Activated naive CD8-positive, alpha-beta T cell treated with anti-CD3 and anti-CD28 coated beads, Interleukin-2, amount 10 ng/mL, durations not matched to agents 7 days and 5 days (primary cell): ENCODE measurements around the gene ALDH1L1. TPM values are rescaled to one million over a fixed set of nuclear protein-coding genes. Genes with fewer than 3 reads are reported as not detected.

Source experiments
- ATAC-seq: fragments of 150-1000 bp; cut with Tn5 transposase; one replicate; pipeline ENCODE4 v1.10.0; 2021; ENCODE audit warnings: low read depth, moderate library complexity
- POLR2A ChIA-PET: fragments of 350-600 bp; sonication (Branson Sonifier 250); formaldehyde crosslinking; loops from one replicate; lab custom pipeline; 2021; ENCODE audit warnings: antibody characterized with exemption; lab: Charles Lee
- DNase-seq: peaks from one replicate; pipeline ENCODE4 v3.0.0; 2021
- H3K27ac Mint-ChIP-seq: one replicate; pipeline ENCODE4 v1.8.0; 2022; ENCODE audit warnings: mild to moderate bottlenecking, mixed read lengths
- H3K27me3 Mint-ChIP-seq: one replicate; pipeline ENCODE4 v1.8.0; 2022; ENCODE audit warnings: mild to moderate bottlenecking, moderate library complexity, mixed read lengths
- H3K36me3 Mint-ChIP-seq: one replicate; pipeline ENCODE4 v1.8.0; 2021; ENCODE audit warnings: mild to moderate bottlenecking, mixed read lengths
- H3K4me1 Mint-ChIP-seq: one replicate; pipeline ENCODE4 v1.8.0; 2021; ENCODE audit warnings: mixed read lengths
- H3K4me3 Mint-ChIP-seq: one replicate; pipeline ENCODE4 v1.8.0; 2022; ENCODE audit warnings: mild to moderate bottlenecking, moderate library complexity, mixed read lengths
- H3K9me3 Mint-ChIP-seq: one replicate; pipeline ENCODE4 v1.8.0; 2021; ENCODE audit warnings: mixed read lengths
- total RNA-seq, 2 experiments: library from RNA; stranded (reverse); gene quantifications; one replicate each; pipeline ENCODE4 v1.2.3, GENCODE V29; 2021

ALDH1L1 gene
- total RNA-seq, 2 experiments from 2014 or later = not detected

DNA sequence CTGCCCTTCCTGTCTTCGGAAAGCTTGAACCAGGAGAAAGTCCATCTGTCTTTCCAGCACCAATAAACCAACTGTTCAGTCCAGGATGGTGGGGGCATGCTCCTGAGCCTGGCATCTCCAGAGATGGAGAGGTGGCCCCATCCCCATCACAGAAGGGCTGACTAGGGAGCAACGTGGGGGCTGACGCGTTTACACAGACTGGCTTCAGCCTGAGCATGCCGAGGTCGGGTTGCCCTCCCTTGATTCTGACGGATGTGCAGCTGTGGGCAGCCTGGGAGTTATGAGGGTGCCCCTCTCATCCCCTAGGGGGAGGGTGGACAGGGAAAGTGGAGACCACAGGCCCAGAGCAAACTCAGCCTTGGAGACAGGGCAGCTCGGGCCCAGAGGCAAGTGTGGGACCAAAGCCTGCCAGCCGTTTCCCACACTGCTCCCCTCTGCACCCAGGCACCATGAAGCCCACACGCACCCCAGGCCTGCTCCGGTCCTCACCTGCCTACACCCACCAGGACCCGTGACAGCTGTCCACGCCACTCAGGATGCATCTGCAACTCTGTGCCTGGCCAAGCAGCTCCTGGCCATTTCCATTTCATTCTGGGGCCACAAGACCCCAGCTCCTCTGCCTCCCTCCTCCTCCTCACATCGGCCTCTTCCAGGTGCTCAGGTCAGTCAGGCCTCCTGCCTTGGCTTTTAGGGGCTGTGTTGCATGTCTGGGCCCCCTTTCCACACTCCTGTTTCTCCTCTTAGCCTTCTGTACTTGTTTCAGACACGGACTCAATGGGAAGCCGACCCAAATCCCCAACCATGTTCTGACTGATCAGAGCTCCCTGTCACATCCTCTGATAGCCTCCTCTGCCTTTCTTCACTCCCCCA, 48.3 kb downstream of the ALDH1L1 start:
- peak; percentile 18 for DNase-seq
- no peak overlapping the region for H3K27ac Mint-ChIP-seq
- H3K4me3 Mint-ChIP-seq = no peak overlapping the region
- POLR2A ChIA-PET = no interaction called here
- no peaks in the 10 kb centered on the region for H3K4me1 Mint-ChIP-seq
- peaks cover 1% of the 10 kb centered on the region for H3K27me3 Mint-ChIP-seq
- no peak for ATAC-seq
- no peaks in the 10 kb centered on the region for H3K36me3 Mint-ChIP-seq
- no peaks in the 10 kb centered on the region for H3K9me3 Mint-ChIP-seq

DNA sequence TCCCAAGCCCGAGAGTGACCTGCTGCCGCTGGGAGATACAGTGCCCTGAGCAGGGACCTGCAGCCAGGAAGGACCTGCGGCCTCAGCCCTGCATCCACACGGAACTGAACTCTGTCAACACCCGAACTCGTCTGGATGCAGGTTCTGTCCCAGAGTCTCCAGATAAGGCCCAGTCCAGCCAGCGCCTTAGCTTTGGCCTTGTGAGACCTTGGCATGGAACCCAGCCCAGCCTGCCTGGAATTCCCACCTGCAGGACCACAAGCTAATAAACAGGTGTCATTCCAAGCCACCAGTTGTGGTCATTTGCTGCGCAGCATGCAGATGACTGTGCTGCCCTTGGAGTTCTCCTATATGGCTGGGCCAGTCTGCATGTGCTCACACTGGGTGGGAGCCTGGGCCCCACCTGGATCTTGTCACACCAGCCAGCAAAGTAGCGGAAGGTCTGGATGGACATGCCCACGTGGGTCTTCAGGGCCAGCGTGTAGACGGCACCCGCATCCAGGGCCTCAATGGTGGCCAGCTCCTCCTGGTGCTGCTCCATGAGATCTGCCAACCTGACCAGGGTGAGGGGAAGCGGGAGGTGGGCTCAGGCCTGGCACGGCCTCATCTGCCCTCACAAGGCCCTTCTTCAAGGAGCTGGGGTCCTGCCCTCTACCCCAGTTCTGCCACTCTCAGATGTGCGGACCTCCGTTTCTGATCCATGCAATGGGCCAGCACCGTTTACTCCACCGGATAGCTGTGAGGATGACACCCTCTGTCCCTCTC, 49.2 kb downstream of the ALDH1L1 start:
- no peak for ATAC-seq
- Mint-ChIP-seq H3K4me1 (no peaks in the 10 kb centered on the region), H3K36me3 (no peaks in the 10 kb centered on the region), H3K4me3 (no peak overlapping the region), H3K27ac (no peak overlapping the region), H3K9me3 (no peaks in the 10 kb centered on the region), H3K27me3 (peaks cover 1% of the 10 kb centered on the region)
- POLR2A ChIA-PET = no interaction called here
- peak; percentile 13 for DNase-seq

DNA sequence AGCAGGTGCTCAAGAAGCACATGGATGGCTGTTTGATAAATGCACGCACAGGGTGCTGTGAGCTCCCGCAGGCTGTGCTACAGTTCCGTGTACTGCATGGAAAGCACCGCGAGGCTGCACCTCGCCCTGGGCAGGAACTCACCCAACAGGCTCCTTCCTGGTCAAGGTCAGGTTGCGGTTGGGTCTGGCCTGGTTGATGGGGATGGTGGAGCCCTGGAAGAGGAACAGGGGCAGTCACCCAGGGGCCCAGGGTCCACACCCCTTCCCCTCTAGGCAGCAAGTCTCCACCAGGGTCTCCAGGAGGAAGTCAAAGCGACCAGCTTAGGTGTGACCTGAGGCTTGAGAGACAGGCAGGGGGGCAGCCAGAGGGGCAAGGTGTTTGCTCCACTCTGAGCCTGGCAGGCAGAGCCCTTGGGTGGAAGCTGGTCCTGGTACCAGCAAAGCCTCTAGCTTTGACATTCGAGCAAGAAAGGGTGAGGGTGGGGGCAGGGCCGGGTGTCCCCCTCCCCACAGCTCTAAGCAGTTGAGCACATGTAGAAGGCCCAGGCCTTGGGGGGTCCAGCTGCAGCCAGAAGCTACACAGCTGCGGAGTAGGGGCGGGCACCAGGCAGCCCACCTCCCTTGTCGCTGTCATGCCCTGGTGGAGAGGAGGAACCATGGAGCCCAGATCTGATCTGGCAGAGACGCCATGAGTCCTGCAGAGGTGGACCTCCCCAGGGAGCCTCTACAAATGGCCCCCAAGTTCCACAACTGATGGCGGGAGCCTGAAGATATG, 50.1 kb downstream of the ALDH1L1 start:
- Mint-ChIP-seq H3K4me3 (no peak overlapping the region), H3K27ac (no peak overlapping the region), H3K4me1 (no peaks in the 10 kb centered on the region), H3K36me3 (no peaks in the 10 kb centered on the region), H3K27me3 (peaks cover 1% of the 10 kb centered on the region), H3K9me3 (no peaks in the 10 kb centered on the region)
- POLR2A ChIA-PET = no interaction called here
- no peak for ATAC-seq
- peak; percentile 26 for DNase-seq

DNA sequence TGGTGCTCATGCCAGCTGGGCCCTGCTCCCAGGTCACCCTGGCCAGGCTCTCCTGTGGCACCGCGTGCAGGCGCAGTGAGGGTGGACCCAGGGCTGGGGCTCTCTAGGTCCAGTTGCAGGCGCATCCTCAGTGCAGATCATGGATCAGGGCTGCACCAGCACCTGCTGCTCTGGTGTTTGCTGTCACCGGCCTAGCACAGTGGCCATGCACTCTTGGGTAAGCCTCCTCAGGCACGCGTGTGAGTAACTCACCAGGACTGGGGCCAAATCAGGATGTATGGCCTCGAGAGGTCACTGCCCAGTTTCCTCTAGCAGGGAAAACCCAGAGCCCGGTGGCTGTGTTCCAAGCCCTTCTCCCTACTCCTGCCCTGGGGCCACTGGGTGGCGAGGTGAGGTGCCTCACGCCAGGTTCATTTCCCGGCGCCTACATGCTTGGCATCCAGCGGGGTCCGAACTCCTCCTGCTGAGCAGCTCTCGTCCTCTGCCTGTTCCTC, 50.9 kb downstream of the ALDH1L1 start:
- Mint-ChIP-seq H3K36me3 (no peaks in the 10 kb centered on the region), H3K4me1 (no peaks in the 10 kb centered on the region), H3K4me3 (no peak overlapping the region), H3K27me3 (peaks cover 1% of the 10 kb centered on the region), H3K27ac (no peak overlapping the region), H3K9me3 (no peaks in the 10 kb centered on the region)
- POLR2A ChIA-PET = no interaction called here
- DNase-seq (no peak), ATAC-seq (no peak)

DNA sequence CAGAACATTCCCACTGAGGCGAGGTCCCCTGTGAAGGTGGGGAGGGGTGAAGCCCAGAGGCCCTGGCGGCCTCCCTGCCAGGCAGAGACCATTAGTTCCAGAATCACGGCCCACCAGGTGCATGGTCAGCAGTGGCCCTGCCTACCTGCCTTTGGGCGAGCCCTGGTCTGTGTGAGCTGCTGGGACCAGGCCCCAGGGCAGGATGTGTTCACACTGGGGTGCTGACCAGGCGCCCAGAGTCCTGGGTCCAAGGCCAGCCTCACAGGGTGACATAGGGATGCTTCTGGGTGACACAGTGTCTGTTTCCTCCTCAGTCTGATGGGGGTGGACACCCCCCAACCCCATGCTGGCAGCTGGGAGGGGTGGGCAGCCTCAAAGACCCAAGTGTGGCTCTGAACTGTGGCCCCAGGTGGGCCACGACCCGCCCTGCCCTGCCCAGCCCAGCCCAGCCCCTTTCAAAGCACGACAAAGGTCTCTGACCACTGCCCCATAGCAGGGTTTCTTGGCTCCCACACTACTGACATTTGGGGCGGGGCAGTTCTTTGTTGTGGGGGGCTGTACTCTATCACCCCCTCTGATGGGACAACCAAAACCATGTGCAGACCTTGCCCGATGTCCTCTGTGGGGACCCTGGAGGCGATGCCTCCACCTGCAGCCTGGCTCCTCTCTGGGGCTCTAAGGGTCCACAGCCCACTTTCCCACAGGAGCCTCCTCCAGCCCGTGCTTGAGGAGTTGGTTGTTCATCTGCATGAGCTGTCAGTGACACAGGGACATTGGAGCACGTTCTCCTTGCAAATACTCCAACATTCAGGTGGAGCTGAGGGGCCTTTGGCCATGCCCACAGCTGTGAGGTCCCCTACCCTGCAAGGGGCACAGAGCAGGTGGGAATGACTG, 51.6 kb downstream of the ALDH1L1 start:
- H3K27me3 Mint-ChIP-seq = no peaks in the 10 kb centered on the region
- H3K4me3 Mint-ChIP-seq = no peak overlapping the region
- H3K27ac Mint-ChIP-seq = no peak overlapping the region
- H3K4me1 Mint-ChIP-seq = no peaks in the 10 kb centered on the region
- DNase-seq (peak; percentile 20), ATAC-seq (no peak)
- H3K9me3 Mint-ChIP-seq = no peaks in the 10 kb centered on the region
- POLR2A ChIA-PET = no interaction called here
- no peaks in the 10 kb centered on the region for H3K36me3 Mint-ChIP-seq

DNA sequence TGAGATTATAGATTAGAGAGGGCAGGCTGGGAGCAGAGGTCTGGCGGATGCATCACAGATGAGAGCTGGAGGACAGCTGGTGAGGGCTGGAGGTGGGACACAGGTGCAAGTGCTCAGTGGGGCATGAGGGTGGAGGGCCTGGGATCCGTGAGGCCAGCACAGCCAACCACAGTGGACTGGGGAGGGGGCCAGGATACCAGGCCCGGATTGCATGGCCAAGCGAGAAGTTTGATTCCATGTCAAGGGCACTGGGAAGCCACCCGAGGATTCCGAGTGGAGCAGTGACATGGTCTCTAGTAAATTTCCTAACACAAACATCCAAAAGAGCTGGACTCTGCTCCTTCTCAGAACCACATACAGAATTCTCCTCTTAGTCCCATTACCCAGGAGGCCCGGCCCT, 52.5 kb downstream of the ALDH1L1 start:
- Mint-ChIP-seq H3K27me3 (peaks cover 2% of the 10 kb centered on the region), H3K4me1 (no peaks in the 10 kb centered on the region), H3K27ac (no peak overlapping the region), H3K4me3 (no peak overlapping the region), H3K9me3 (no peaks in the 10 kb centered on the region), H3K36me3 (no peaks in the 10 kb centered on the region)
- ATAC-seq (no peak), DNase-seq (peak; percentile 11)
- POLR2A ChIA-PET = no interaction called here

DNA sequence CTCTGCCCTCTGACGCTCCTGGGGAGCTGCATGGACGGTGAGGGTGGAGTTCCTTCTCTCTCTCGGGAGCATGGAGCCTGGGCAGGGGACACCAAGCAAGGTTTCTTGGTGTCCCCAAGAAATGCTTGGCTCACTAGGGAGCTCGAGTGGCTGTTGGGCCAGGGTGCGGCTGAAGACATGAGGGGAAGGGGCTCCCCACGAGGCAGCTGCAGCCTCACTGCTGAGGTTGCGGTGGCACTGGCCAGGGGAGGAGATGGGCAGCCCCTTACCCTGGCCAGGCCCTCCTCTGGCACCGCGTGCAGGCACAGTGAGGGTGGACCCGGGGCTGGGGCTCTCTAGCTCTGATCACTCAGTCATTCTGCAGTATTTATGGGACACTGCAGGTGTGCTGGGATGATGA, 52.9 kb downstream of the ALDH1L1 start:
- DNase-seq = no peak
- Mint-ChIP-seq H3K27ac (no peak overlapping the region), H3K36me3 (no peaks in the 10 kb centered on the region), H3K27me3 (peaks cover 2% of the 10 kb centered on the region), H3K9me3 (no peaks in the 10 kb centered on the region), H3K4me1 (no peaks in the 10 kb centered on the region), H3K4me3 (no peak overlapping the region)
- POLR2A ChIA-PET = no interaction called here
- no peak for ATAC-seq

DNA sequence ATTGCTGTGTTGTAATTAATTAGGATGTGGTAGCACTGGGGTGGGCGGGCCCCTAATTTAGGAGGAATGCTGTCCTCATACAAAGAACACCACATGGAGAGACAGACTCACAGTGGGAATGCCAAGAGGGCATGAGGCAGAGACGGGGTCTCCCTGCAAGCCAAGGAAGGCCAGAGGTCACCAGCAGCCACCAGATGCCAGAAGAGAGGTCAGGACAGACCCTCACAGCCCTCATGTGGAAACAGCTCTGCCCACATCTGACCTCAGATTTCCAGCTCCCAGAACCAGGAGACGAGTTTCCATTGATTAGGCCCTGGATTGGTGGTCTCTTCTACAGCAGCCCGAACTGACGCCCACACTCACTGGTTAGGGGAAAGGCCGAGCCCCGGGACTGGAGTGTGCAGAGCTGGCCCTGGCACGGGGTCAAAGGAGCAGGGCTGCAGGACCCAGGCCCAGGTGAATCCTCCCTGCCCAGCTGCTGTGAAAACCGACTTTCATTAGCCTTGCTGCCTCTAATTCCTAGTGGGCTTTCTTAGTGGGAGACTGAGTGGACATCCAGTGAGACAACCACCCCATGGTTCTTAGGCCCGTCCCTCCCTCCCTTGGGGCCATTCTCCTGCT, 53.5 kb downstream of the ALDH1L1 start:
- POLR2A ChIA-PET = no interaction called here
- Mint-ChIP-seq H3K4me1 (no peaks in the 10 kb centered on the region), H3K36me3 (no peaks in the 10 kb centered on the region), H3K27ac (no peak overlapping the region), H3K4me3 (no peak overlapping the region), H3K27me3 (peaks cover 5% of the 10 kb centered on the region), H3K9me3 (no peaks in the 10 kb centered on the region)
- DNase-seq (peak; percentile 3), ATAC-seq (no peak)

DNA sequence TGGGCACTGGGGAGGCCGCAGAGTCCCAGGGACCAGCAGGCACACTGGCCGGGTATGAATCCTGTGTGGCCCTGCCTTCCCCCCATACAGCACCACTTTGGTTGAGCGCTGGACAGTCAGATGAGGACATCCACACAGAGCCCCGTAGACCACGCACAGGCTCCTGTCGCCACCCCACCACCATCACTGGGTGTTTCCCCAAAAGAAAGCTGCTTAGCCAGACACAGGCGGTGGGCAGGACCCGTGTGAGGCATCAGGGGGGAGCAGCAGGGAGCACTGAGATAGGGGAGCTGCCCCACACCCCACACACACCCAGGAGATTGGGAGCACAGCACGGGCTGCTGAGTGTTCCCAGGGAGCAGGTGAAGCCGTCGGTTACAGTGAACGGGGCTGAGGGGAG, 54.1 kb downstream of the ALDH1L1 start:
- Mint-ChIP-seq H3K4me1 (no peaks in the 10 kb centered on the region), H3K27ac (no peak overlapping the region), H3K9me3 (no peaks in the 10 kb centered on the region), H3K36me3 (no peaks in the 10 kb centered on the region), H3K27me3 (peaks cover 5% of the 10 kb centered on the region), H3K4me3 (no peak overlapping the region)
- DNase-seq = peak; percentile 4
- POLR2A ChIA-PET = no interaction called here
- ATAC-seq = no peak

DNA sequence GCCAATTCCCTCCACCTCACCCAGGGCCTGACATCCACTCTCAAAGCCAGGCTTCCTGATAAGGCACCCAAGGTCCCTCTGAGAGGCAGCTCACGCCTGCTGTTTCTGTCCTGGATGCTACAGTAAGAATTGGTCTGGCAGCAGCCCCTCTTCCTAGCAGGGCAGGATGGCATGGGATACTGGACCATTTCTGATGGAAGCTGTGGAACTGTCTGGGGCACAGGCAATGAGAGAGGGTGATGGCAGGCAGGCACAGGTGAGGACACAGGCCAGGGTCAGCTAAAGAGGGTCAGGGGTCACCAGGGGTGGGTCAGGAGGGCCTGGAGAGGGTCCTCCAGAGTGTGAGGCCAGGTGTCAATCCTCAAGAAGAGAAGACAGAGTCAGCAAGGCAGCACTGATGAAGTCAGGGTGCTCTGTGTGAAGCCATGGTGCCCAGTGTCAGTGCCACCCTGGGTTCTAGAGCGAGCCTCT, 54.6 kb downstream of the ALDH1L1 start:
- Mint-ChIP-seq H3K27ac (no peak overlapping the region), H3K4me1 (no peaks in the 10 kb centered on the region), H3K9me3 (no peaks in the 10 kb centered on the region), H3K36me3 (no peaks in the 10 kb centered on the region), H3K27me3 (peaks cover 8% of the 10 kb centered on the region), H3K4me3 (no peak overlapping the region)
- POLR2A ChIA-PET = no interaction called here
- DNase-seq (peak; percentile 8), ATAC-seq (no peak)

DNA sequence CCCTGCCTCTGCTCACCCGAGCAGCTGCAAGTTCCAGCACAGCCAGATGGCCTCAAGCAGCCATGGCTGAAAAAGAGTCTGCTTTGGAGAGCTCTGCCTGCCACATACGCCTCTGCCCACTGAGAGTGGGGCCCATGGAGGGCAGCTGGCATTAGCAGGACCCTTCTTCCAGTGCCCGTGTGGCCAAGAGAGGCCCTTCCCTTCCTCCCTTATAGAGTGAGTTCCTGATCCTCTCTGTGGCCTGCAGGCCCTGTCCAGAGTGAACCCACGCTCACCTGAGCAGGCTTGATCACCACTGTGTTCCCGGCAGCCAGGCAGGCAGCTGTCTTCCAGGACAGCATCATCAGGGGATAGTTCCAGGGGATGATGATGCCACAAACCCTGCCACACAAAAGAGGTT, 55.0 kb downstream of the ALDH1L1 start:
- Mint-ChIP-seq H3K9me3 (no peaks in the 10 kb centered on the region), H3K36me3 (no peaks in the 10 kb centered on the region), H3K4me1 (no peaks in the 10 kb centered on the region), H3K4me3 (no peak overlapping the region), H3K27me3 (peaks cover 9% of the 10 kb centered on the region), H3K27ac (no peak overlapping the region)
- ATAC-seq = no peak
- DNase-seq = peak; percentile 5
- POLR2A ChIA-PET = no interaction called here

DNA sequence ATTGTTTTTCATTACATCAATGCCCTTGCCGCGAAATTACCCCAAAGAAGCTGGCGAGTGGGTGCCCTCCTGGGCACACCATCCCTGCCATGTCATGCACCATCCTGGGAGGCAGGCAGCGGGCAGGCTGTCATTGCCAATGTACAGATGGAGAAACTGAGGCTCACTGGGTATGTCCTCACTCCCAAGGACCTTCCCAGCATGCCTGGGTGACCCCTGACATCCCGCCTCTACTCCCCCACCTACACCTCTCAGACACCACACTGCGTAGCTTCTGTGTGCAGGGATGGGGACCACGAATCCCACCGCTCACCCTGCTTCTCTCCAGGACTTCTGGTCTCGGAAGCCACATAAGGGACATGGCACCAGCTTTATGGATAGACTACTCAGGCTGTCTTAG, 55.5 kb downstream of the ALDH1L1 start:
- ATAC-seq (no peak), DNase-seq (peak; percentile 9)
- Mint-ChIP-seq H3K27me3 (peaks cover 9% of the 10 kb centered on the region), H3K9me3 (no peaks in the 10 kb centered on the region), H3K27ac (no peak overlapping the region), H3K4me3 (no peak overlapping the region), H3K36me3 (no peaks in the 10 kb centered on the region), H3K4me1 (no peaks in the 10 kb centered on the region)
- POLR2A ChIA-PET = interaction anchor here (0.7 kb wide), 1 partner anchor 22 kb away, joined by 3 read pairs; no protein-coding TSS in a partner anchor
